Right forelimb (tissue), 1 donor: ENCODE data around the gene INTS2.

Experiments
- DNase-seq: peaks from one replicate; pipeline ENCODE4 v3.0.0-alpha.2; 2018

Gene INTS2

DNA sequence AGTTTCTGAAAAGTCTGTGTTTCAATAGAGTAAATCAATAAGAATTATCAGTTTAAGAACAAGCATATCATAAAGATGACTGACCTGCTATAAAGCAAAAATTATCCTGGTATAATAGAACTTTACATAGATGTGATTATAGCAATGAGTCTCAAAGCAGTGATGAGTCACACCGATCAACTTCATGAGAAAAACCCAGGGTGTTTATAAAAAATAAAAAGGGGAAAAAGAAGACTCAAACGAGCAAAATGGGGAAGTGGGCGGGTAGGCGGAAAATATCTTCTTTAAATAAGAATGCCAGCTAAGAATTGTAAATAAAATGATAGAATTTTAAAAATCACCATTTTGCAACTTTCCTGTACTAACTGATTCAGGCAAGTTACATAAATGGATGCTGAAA is 111.2 kb downstream of the INTS2 start:
- DNase-seq: no peak

DNA sequence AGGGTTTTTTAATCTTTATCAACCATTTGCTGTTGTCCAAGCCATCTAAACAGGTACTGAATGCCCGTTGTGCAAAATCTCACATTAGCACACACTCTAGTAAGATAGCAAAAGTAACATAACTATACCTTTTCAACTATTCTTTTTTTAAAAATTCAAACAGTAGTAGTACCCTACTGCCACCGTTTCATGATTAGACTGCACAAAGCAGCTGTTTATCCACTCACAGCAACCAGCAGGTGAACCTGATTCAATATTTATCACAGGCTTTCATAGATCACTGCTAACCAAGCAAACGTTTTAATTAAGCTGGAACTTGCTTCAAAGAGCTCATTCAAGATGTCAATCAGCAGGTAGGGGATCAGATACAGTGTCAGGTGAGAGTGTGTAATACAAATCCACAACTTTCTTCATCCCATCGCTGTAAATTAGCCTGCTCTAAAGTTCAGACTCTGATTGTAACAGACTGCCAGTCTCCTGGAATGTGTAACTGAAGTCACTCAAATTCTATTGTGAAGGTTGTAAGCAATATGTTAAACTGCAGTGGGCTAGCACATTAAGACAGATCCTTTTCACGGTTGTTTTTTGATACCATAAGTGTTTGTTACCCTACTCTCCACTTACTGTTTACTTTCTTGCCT is 111.8 kb downstream of the INTS2 start:
- no peak for DNase-seq
